ENCODE data around the gene ITPA.

The ITPA gene

DNA sequence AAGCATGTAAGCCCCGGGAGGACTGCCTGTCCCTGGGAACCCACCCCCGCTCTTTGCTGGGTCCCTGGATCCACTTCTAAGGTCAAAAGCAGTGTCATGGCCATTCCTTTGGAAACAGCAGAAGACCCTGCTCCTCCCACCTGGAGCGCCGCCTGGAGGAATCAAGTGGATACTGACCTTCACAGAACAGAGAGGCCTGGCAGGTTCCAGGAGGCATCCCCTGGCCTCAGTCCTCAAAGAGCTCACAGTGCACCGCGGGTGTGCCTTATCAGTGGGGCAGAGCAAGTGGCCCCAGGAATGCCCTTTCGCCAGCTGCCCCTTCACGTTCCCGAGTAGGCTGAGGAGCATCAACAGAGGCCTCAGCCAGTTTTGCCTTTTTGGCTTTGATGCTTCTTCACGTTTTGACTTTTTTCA is 40.8 kb downstream of the ITPA start:
- no peak overlapping the region for H3K4me3 ChIP-seq (ENCODE audit: low read length, poor library complexity, severe bottlenecking)
- TF ChIP-seq, protein P1, sequence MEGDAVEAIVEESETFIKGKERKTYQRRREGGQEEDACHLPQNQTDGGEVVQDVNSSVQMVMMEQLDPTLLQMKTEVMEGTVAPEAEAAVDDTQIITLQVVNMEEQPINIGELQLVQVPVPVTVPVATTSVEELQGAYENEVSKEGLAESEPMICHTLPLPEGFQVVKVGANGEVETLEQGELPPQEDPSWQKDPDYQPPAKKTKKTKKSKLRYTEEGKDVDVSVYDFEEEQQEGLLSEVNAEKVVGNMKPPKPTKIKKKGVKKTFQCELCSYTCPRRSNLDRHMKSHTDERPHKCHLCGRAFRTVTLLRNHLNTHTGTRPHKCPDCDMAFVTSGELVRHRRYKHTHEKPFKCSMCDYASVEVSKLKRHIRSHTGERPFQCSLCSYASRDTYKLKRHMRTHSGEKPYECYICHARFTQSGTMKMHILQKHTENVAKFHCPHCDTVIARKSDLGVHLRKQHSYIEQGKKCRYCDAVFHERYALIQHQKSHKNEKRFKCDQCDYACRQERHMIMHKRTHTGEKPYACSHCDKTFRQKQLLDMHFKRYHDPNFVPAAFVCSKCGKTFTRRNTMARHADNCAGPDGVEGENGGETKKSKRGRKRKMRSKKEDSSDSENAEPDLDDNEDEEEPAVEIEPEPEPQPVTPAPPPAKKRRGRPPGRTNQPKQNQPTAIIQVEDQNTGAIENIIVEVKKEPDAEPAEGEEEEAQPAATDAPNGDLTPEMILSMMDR (conservative IDR thresholded peaks at IDR 0.05; ENCODE audit: low read length), result peak; percentile 36; the same call in 1 of the 2 replicates
- TF ChIP-seq EZH2phosphoT487 (IDR thresholded peaks at IDR 0.05; ENCODE audit: borderline replicate concordance), result no peak
- no peaks in the 10 kb centered on the region for H3K79me2 ChIP-seq (ENCODE audit: insufficient read depth, low read length)
- H3K36me3 ChIP-seq (ENCODE audit: insufficient read depth, low read length), result peaks cover 13% of the 10 kb centered on the region; the same call in 1 of the 2 replicates
- no peak overlapping the region for H3K9ac ChIP-seq (ENCODE audit: low read depth, low read length, poor library complexity, severe bottlenecking)
- no peaks in the 10 kb centered on the region for H3K9me3 ChIP-seq (ENCODE audit: insufficient read depth, low read depth, low read length)
- no peaks in the 10 kb centered on the region for H3F3A ChIP-seq (ENCODE audit: low read depth)
- no peaks in the 10 kb centered on the region for H3K27me3 ChIP-seq (ENCODE audit: insufficient read depth, low read length, poor library complexity, severe bottlenecking)
- H3K9me2 ChIP-seq (replicated peaks; ENCODE audit: low read depth, low read length), result no peaks in the 10 kb centered on the region
- no peak overlapping the region for H2AFZ ChIP-seq (ENCODE audit: low read length)
- H3K4me1 ChIP-seq (ENCODE audit: insufficient read depth, low read length, poor library complexity, severe bottlenecking), result no peaks in the 10 kb centered on the region
- no peaks in the 10 kb centered on the region for H4K20me1 ChIP-seq (ENCODE audit: insufficient read depth, low read length, poor library complexity, severe bottlenecking)
- H3K4me2 ChIP-seq (ENCODE audit: low read depth, low read length, poor library complexity, severe bottlenecking), result no peak overlapping the region

DNA sequence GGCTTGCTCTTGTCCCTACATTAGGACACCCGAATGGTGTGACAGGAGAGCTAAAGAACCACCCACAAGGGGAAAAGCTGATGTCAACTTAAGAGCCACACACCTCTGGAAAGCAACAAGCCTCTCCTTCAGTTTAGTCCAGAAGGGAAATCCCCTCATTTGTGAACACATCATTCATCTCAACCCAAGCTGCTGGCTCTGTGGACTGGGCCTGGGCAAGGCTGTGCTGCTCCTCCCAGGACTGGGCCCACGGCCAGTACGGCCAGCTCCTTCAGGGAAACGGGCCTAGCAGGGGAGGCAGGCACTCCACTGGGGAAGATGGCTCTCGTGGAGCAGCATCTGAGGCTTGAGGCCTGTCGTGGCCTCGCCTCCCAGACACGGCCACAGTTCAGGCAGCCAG is 42.5 kb downstream of the ITPA start:
- no peaks in the 10 kb centered on the region for H3F3A ChIP-seq (ENCODE audit: low read depth)
- TF ChIP-seq, protein P1 (conservative IDR thresholded peaks at IDR 0.05; ENCODE audit: low read length), result no peak
- no peak for TF ChIP-seq EZH2phosphoT487 (IDR thresholded peaks at IDR 0.05; ENCODE audit: borderline replicate concordance)
- H3K9me2 ChIP-seq (replicated peaks; ENCODE audit: low read depth, low read length), result no peaks in the 10 kb centered on the region
- no peaks in the 10 kb centered on the region for H4K20me1 ChIP-seq (ENCODE audit: insufficient read depth, low read length, poor library complexity, severe bottlenecking)
- no peak overlapping the region for H3K4me2 ChIP-seq (ENCODE audit: low read depth, low read length, poor library complexity, severe bottlenecking)
- no peaks in the 10 kb centered on the region for H3K9me3 ChIP-seq (ENCODE audit: insufficient read depth, low read depth, low read length)
- H3K79me2 ChIP-seq (ENCODE audit: insufficient read depth, low read length), result no peaks in the 10 kb centered on the region
- no peak overlapping the region for H2AFZ ChIP-seq (ENCODE audit: low read length)
- no peak overlapping the region for H3K9ac ChIP-seq (ENCODE audit: low read depth, low read length, poor library complexity, severe bottlenecking)
- no peaks in the 10 kb centered on the region for H3K27me3 ChIP-seq (ENCODE audit: insufficient read depth, low read length, poor library complexity, severe bottlenecking)
- H3K4me3 ChIP-seq (ENCODE audit: low read length, poor library complexity, severe bottlenecking), result no peak overlapping the region
- H3K36me3 ChIP-seq (ENCODE audit: insufficient read depth, low read length), result peaks cover 20% of the 10 kb centered on the region; the same call in 1 of the 2 replicates
- no peaks in the 10 kb centered on the region for H3K4me1 ChIP-seq (ENCODE audit: insufficient read depth, low read length, poor library complexity, severe bottlenecking)

DNA sequence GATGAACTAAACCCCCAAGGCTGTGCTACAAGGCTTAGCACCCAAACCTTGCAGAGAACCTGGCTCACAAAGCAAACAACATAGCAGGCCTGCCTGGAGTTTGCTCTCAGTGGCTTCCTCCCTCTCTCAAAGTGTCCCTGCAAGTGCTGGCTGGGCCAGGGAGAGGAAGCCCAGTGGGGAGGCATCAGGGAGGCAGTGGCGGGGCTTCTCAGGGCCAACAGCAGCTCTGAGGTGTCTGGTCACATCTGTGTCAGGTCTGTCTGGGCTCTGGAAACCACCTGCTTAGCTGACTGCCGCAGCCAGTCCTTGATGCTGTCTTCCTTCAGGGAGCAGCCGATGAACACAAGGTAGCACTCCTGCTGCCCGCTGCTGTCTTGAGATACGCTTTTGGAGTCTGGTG is 46.4 kb downstream of the ITPA start:
- Histone ChIP-seq H4K20me1 (ENCODE audit: insufficient read depth, low read length, poor library complexity, severe bottlenecking) (no peaks in the 10 kb centered on the region), H3K27me3 (ENCODE audit: insufficient read depth, low read length, poor library complexity, severe bottlenecking) (no peaks in the 10 kb centered on the region), H2AFZ (ENCODE audit: low read length) (no peak overlapping the region), H3K4me1 (ENCODE audit: insufficient read depth, low read length, poor library complexity, severe bottlenecking) (no peaks in the 10 kb centered on the region), H3F3A (ENCODE audit: low read depth) (no peaks in the 10 kb centered on the region), H3K4me3 (ENCODE audit: low read length, poor library complexity, severe bottlenecking) (no peak overlapping the region), H3K4me2 (ENCODE audit: low read depth, low read length, poor library complexity, severe bottlenecking) (no peak overlapping the region), H3K79me2 (ENCODE audit: insufficient read depth, low read length) (no peaks in the 10 kb centered on the region), H3K9me2 (replicated peaks; ENCODE audit: low read depth, low read length) (no peaks in the 10 kb centered on the region), H3K9me3 (ENCODE audit: insufficient read depth, low read depth, low read length) (no peaks in the 10 kb centered on the region), H3K36me3 (ENCODE audit: insufficient read depth, low read length) (peaks cover 30% of the 10 kb centered on the region; the same call in 1 of the 2 replicates), H3K9ac (ENCODE audit: low read depth, low read length, poor library complexity, severe bottlenecking) (no peak overlapping the region)
- TF ChIP-seq, protein P1 (conservative IDR thresholded peaks at IDR 0.05; ENCODE audit: low read length), result no peak
- no peak for TF ChIP-seq EZH2phosphoT487 (IDR thresholded peaks at IDR 0.05; ENCODE audit: borderline replicate concordance)

All from Loucy (cell line).